HepG2 (cell line): ENCODE measurements around the gene SLC22A7. TPM values are rescaled to one million over a fixed set of nuclear protein-coding genes. Genes with fewer than 3 reads are reported as not detected.

Source experiments
- ATAC-seq: fragments of 200-7000 bp; cut with Tn5 transposase; 3 replicates; pipeline ENCODE4 v1.9.1; 2020; ENCODE audit warnings: mild to moderate bottlenecking, moderate library complexity
- BruUV-seq: library from RNA; stranded (reverse); fragments of 400-500 nt; replicated peaks from 2 replicates; lab custom pipeline; 2021; lab: Mats Ljungman, UMichigan
- CTCF ChIA-PET: fragments of 300-600 bp; formaldehyde crosslinking; extraction: SDS; loops from one replicate; lab custom pipeline; 2021; ENCODE audit warnings: low total read pairs, inconsistent platforms, low intra/inter-chr PET ratio; lab: Yijun Ruan, JAX
- POLR2A ChIA-PET: fragments of 350-600 bp; sonication (Branson Sonifier 250); formaldehyde crosslinking; loops from one replicate; lab custom pipeline; 2020; ENCODE audit warnings: antibody characterized with exemption, inconsistent platforms; lab: Yijun Ruan, JAX
- DNase-seq: peaks from one replicate; pipeline ENCODE4 v3.0.0-alpha.2; 2015; ENCODE audit warnings: low spot score
- FAIRE-seq: peaks from 3 replicates; lab custom pipeline; 2011; peaks lifted over from hg19 to GRCh38; lab: Jason Lieb, UNC
- H2AFZ ChIP-seq: one replicate; pipeline ENCODE4 v1.6.1; 2011; ENCODE audit warnings: low read length, inconsistent platforms
- H3K27ac ChIP-seq: fragments of 300-600 bp; 3 replicates; pipeline ENCODE4 v1.8.0; 2011; ENCODE audit warnings: mixed run types, mild to moderate bottlenecking, mixed read lengths, low read length, inconsistent platforms; ENCODE audit not compliant: insufficient read depth; ENCODE audit errors: extremely low read length
- H3K27me3 ChIP-seq, 2 experiments: fragments of 200-600 bp in 1 of 2; 2 replicates in 1 of 2; 3 replicates in 1 of 2; pipeline versions ENCODE4 v1.6.0 to v1.8.0; 2011; ENCODE audit warnings: low read length in 2 of 2, mild to moderate bottlenecking in 2 of 2, moderate library complexity in 2 of 2, inconsistent platforms in 1 of 2; ENCODE audit not compliant: insufficient read depth in 2 of 2, control insufficient read depth in 1 of 2
- H3K36me3 ChIP-seq, 2 experiments: fragments of 200-600 bp in 1 of 2; replicated peaks in 1 of 2; 2 replicates in 1 of 2; 3 replicates in 1 of 2; pipeline versions ENCODE4 v1.5.1 to v1.8.0; 2011; ENCODE audit warnings: low read length in 2 of 2, inconsistent platforms in 1 of 2; ENCODE audit not compliant: insufficient read depth in 2 of 2, control insufficient read depth in 1 of 2
- H3K4me1 ChIP-seq: 2 replicates; pipeline ENCODE4 v1.5.1; 2012; ENCODE audit warnings: low read length, inconsistent platforms; ENCODE audit not compliant: insufficient read depth
- H3K4me2 ChIP-seq: 2 replicates; pipeline ENCODE4 v1.6.0; 2011; ENCODE audit warnings: low read depth, low read length, inconsistent platforms
- H3K4me3 ChIP-seq, 3 experiments: fragments of 200-600 bp in 1 of 3; sonication (generic), shearing (Covaris generic) in 1 of 3; replicated peaks in 1 of 3; 2 replicates each; pipeline ENCODE4 v1.5.1; 2011 to 2016; ENCODE audit warnings: low read length in 3 of 3, inconsistent platforms in 2 of 3, low read depth in 2 of 3, mild to moderate bottlenecking in 2 of 3, control low read depth in 1 of 3, mixed read lengths in 1 of 3; ENCODE audit not compliant: insufficient read depth in 1 of 3
- H3K79me2 ChIP-seq: one replicate; pipeline ENCODE4 v1.6.1; 2011; ENCODE audit warnings: low read length, inconsistent platforms; ENCODE audit not compliant: insufficient read depth
- H3K9ac ChIP-seq: 2 replicates; pipeline ENCODE4 v1.6.0; 2011; ENCODE audit warnings: mild to moderate bottlenecking, low read depth, low read length, inconsistent platforms; ENCODE audit not compliant: insufficient read depth
- H3K9me3 ChIP-seq: 2 replicates; pipeline ENCODE4 v1.5.1; 2012; ENCODE audit warnings: mild to moderate bottlenecking, low read length
- H4K20me1 ChIP-seq: 2 replicates; pipeline ENCODE4 v1.6.0; 2011; ENCODE audit warnings: inconsistent platforms, mild to moderate bottlenecking, low read length, moderate library complexity; ENCODE audit not compliant: insufficient read depth
- GTF2F1 ChIP-seq: fragments of 150-350 bp; IDR thresholded peaks from 2 replicates; pipeline ENCODE4 v1.6.1; 2014; ENCODE audit warnings: low read length
- MXD4 ChIP-seq: IDR thresholded peaks from 2 replicates; pipeline ENCODE4 v1.6.1; 2016; ENCODE audit warnings: mild to moderate bottlenecking, missing biosample characterization, missing genetic modification reagents
- PCBP2 ChIP-seq: fragments of 200-400 bp; formaldehyde crosslinking; optimal IDR thresholded peaks from 2 replicates; pipeline ENCODE3; 2018; ENCODE audit warnings: low read length, low read depth; ENCODE audit not compliant: poor library complexity, severe bottlenecking
- RBM22 ChIP-seq: fragments of 200-400 bp; formaldehyde crosslinking; optimal IDR thresholded peaks from 2 replicates; pipeline ENCODE3; 2017; ENCODE audit warnings: mild to moderate bottlenecking, low read length, moderate library complexity
- SIN3B ChIP-seq: fragments of 150-350 bp; IDR thresholded peaks from 2 replicates; pipeline ENCODE4 v1.6.1; 2014; ENCODE audit warnings: low read length
- ZIK1 ChIP-seq: sonication (generic); formaldehyde crosslinking; IDR thresholded peaks from 2 replicates; pipeline ENCODE4 v1.5.0; 2020; ENCODE audit warnings: mild to moderate bottlenecking, low read depth, missing genetic modification reagents, borderline replicate concordance
- ZMYM2 ChIP-seq: sonication (generic); formaldehyde crosslinking; IDR thresholded peaks from 2 replicates; pipeline ENCODE4 v1.8.0; 2022; ENCODE audit warnings: mild to moderate bottlenecking, missing genetic modification reagents
- ZNF136 ChIP-seq: sonication (generic); formaldehyde crosslinking; IDR thresholded peaks from 2 replicates; pipeline ENCODE4 v1.8.1; 2022; ENCODE audit warnings: low read depth, mild to moderate bottlenecking, moderate library complexity, missing genetic modification reagents
- ZNF383 ChIP-seq: sonication (generic); formaldehyde crosslinking; IDR thresholded peaks from 2 replicates; pipeline ENCODE4 v1.4.0; 2020; ENCODE audit warnings: missing genetic modification reagents, mild to moderate bottlenecking, borderline replicate concordance
- ZNF530 ChIP-seq: sonication (generic); formaldehyde crosslinking; IDR thresholded peaks from 2 replicates; pipeline ENCODE4 v1.5.0; 2020; ENCODE audit warnings: low read depth, mild to moderate bottlenecking, missing genetic modification reagents
- ZNF672 ChIP-seq: sonication (generic); formaldehyde crosslinking; IDR thresholded peaks from 2 replicates; pipeline ENCODE4 v1.8.1; 2022; ENCODE audit warnings: missing genetic modification reagents
- ZNF891 ChIP-seq: sonication (generic); formaldehyde crosslinking; IDR thresholded peaks from 2 replicates; pipeline ENCODE4 v1.5.0; 2020; ENCODE audit warnings: mild to moderate bottlenecking, missing genetic modification reagents
- WGBS: methylation state at CpG from one replicate; pipeline ENCODE4 v1.1.6; 2017; ENCODE audit warnings: low lambda C conversion rate; 5-methylcytosine and 5-hydroxymethylcytosine counted together
- in situ Hi-C: cut with HindIII; loops from 2 replicates; pipeline ENCODE4 v1.10.0; 2017; ENCODE audit warnings: low pct_unique_long_range_greater_than_20kb; ENCODE audit not compliant: extremely low pct_ligation_motif_present
- intact Hi-C: fragments of 100-400 bp; cut with micrococcal nuclease; formaldehyde crosslinking; loops from one replicate; pipeline ENCODE4 v1.10.0; 2022; ENCODE audit not compliant: unreplicated experiment
- polyA plus RNA-seq, 8 experiments: library from polyadenylated mRNA; depleted of rRNA in 3 of 8; stranded (reverse) in 7 of 8; unstranded in 1 of 8; fragments of >200 nt; fragmentation: Illumina TruSeq in 4 of 8; extraction: Trizol in 4 of 8; gene quantifications; 2 replicates each; pipeline versions ENCODE4 v1.2.1 to v1.2.3, GENCODE V29; 2011 to 2016; ENCODE audit warnings: low read depth in 4 of 8, missing spikeins in 1 of 8, mixed read lengths in 1 of 8; ENCODE audit not compliant: insufficient read depth in 1 of 8
- total RNA-seq, 5 experiments: library from RNA; depleted of rRNA; stranded (reverse); fragments of >200 nt; fragmentation: Illumina TruSeq; extraction: Trizol; gene quantifications; 2 replicates each; pipeline ENCODE4 v1.2.3, GENCODE V29; 2016; ENCODE audit warnings: low read depth in 1 of 5
- TF ChIP-seq, protein P1 (sequence below): sonication (generic); formaldehyde crosslinking; IDR thresholded peaks from 2 replicates; pipeline ENCODE4 v1.4.0; 2020; ENCODE audit warnings: missing genetic modification reagents, borderline replicate concordance
- TF ChIP-seq, protein P2 (sequence below): sonication (generic); formaldehyde crosslinking; IDR thresholded peaks from 2 replicates; pipeline ENCODE4 v1.8.0; 2022; ENCODE audit warnings: missing genetic modification reagents, mild to moderate bottlenecking, moderate library complexity, borderline replicate concordance
- TF ChIP-seq, protein P3 (sequence below): sonication (generic); formaldehyde crosslinking; IDR thresholded peaks from 2 replicates; pipeline ENCODE4 v1.8.1; 2023; ENCODE audit warnings: mild to moderate bottlenecking, missing genetic modification reagents, borderline replicate concordance

SLC22A7 gene
- total and polyA plus RNA-seq, 2 of the 13 experiments (the other 11 are each of a cell fraction or from before 2014, with no cell fraction given), result 5.3 to 22.6 TPM

DNA sequence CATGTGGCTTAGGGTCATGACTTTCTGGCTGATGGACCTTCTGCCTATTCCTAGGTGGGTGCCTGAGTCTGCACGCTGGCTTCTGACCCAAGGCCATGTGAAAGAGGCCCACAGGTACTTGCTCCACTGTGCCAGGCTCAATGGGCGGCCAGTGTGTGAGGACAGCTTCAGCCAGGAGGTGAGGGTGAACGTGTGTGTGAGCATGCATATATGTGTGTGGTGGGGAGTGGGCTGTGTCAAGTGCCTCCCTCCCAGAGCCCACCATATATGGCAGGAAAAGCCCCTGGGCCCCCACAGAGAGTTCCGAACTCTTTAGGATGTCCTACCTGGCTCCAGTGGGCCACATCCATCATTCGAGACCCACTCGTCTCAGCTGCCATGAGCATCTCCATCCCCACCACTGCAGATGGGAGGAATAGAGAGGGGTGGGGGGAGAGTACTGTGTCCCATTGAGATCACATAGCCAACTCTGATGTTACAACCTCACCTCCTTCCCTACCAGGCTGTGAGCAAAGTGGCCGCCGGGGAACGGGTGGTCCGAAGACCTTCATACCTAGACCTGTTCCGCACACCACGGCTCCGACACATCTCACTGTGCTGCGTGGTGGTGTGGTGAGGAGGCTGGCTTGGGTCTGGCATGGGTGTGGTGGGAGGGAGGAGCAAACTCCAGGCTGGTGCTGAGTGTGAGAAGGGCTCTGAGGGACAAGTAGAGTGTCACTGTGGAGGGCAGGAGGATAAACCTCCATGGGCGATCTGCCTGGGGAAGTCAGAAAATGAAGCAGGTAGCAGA, 3.2 kb downstream of the SLC22A7 start:
- CTCF ChIA-PET, result no interaction called here
- WGBS, result 94% methylated on average over 15 of the region's 15 CpGs

More for the DNA sequence above, 3.2 kb downstream of the SLC22A7 start:
- Histone ChIP-seq H3K27ac (no peak overlapping the region), H3K9me3 (no peaks in the 10 kb centered on the region), H3K36me3 (no peaks in the 10 kb centered on the region; a peak in 1 of 5 replicates), H3K79me2 (no peaks in the 10 kb centered on the region), H3K4me2 (no peak overlapping the region), H4K20me1 (no peaks in the 10 kb centered on the region), H2AFZ (no peak overlapping the region), H3K9ac (no peak overlapping the region), H3K4me3 (no peak overlapping the region), H3K27me3 (no peaks in the 10 kb centered on the region), H3K4me1 (peaks cover 40% of the 10 kb centered on the region)
- BruUV-seq, result no TSS peak
- in situ Hi-C loops, result no loop called here
- intact Hi-C loops, result no loop called here
- no peak for DNase-seq
- POLR2A ChIA-PET, result interaction anchor here (2.3 kb wide), 1 partner anchor 10 kb away, joined by 13 read pairs; no protein-coding TSS in a partner anchor
- ATAC-seq, result no peak
- FAIRE-seq, result no peak
- TF ChIP-seq ZNF136 (CRISPR knock-in tag) (no peak), MXD4 (CRISPR knock-in tag) (no peak), ZMYM2 (CRISPR knock-in tag) (no peak), SIN3B (no peak), ZNF383 (CRISPR knock-in tag) (no peak), PCBP2 (no peak), ZNF672 (CRISPR knock-in tag) (no peak), GTF2F1 (no peak), ZIK1 (no peak), ZNF530 (CRISPR knock-in tag) (no peak), RBM22 (no peak), ZNF891 (CRISPR knock-in tag) (no peak)
- TF ChIP-seq, protein P1, sequence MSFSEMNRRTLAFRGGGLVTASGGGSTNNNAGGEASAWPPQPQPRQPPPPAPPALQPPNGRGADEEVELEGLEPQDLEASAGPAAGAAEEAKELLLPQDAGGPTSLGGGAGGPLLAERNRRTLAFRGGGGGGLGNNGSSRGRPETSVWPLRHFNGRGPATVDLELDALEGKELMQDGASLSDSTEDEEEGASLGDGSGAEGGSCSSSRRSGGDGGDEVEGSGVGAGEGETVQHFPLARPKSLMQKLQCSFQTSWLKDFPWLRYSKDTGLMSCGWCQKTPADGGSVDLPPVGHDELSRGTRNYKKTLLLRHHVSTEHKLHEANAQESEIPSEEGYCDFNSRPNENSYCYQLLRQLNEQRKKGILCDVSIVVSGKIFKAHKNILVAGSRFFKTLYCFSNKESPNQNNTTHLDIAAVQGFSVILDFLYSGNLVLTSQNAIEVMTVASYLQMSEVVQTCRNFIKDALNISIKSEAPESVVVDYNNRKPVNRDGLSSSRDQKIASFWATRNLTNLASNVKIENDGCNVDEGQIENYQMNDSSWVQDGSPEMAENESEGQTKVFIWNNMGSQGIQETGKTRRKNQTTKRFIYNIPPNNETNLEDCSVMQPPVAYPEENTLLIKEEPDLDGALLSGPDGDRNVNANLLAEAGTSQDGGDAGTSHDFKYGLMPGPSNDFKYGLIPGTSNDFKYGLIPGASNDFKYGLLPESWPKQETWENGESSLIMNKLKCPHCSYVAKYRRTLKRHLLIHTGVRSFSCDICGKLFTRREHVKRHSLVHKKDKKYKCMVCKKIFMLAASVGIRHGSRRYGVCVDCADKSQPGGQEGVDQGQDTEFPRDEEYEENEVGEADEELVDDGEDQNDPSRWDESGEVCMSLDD, result no peak
- TF ChIP-seq, protein P2, sequence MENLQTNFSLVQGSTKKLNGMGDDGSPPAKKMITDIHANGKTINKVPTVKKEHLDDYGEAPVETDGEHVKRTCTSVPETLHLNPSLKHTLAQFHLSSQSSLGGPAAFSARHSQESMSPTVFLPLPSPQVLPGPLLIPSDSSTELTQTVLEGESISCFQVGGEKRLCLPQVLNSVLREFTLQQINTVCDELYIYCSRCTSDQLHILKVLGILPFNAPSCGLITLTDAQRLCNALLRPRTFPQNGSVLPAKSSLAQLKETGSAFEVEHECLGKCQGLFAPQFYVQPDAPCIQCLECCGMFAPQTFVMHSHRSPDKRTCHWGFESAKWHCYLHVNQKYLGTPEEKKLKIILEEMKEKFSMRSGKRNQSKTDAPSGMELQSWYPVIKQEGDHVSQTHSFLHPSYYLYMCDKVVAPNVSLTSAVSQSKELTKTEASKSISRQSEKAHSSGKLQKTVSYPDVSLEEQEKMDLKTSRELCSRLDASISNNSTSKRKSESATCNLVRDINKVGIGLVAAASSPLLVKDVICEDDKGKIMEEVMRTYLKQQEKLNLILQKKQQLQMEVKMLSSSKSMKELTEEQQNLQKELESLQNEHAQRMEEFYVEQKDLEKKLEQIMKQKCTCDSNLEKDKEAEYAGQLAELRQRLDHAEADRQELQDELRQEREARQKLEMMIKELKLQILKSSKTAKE (CRISPR knock-in tag), result no peak
- TF ChIP-seq, protein P3, sequence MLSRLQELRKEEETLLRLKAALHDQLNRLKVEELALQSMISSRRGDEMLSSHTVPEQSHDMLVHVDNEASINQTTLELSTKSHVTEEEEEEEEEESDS (CRISPR knock-in tag), result no peak
- TF ChIP-seq, all 625 proteins: peak for 0
